Tibial artery (tissue), 4 donors: ENCODE measurements around the gene VPS18.

Experiments used
- DNase-seq, 2 donors: peaks; one replicate each; pipeline ENCODE4 v3.0.0-alpha.2; 2019
- H3K27ac ChIP-seq, 2 donors: fragments of 200-600 bp; sonication (generic) in 1 of 2; 1 replicate in 1 of 2; 2 replicates in 1 of 2; pipeline ENCODE4 v1.5.1; 2018 to 2019; ENCODE audit warnings: mild to moderate bottlenecking in 1 of 2
- H3K27me3 ChIP-seq, 2 donors: fragments of 200-600 bp; sonication (generic) in 1 of 2; one replicate each; pipeline versions ENCODE4 v1.5.1 to v1.6.0; 2016 to 2019
- H3K36me3 ChIP-seq, 3 donors: fragments of 200-600 bp; sonication (generic) in 2 of 3; one replicate each; pipeline ENCODE4 v1.5.1; 2016 to 2019; ENCODE audit warnings: mild to moderate bottlenecking in 2 of 3
- H3K4me1 ChIP-seq, 4 donors: fragments of 200-600 bp; sonication (generic) in 2 of 4; 1 replicate in 3 of 4; 2 replicates in 1 of 4; pipeline ENCODE4 v1.5.1; 2016 to 2019
- H3K4me3 ChIP-seq, 2 donors: fragments of 200-600 bp; sonication (generic) in 1 of 2; 1 replicate in 1 of 2; 2 replicates in 1 of 2; pipeline ENCODE4 v1.5.1; 2018 to 2019; ENCODE audit warnings: mild to moderate bottlenecking in 2 of 2
- H3K9me3 ChIP-seq, 3 donors: fragments of 200-600 bp; sonication (generic) in 1 of 3; one replicate each; pipeline ENCODE4 v1.5.1; 2016 to 2019
- intact Hi-C: fragments of 100-400 bp; cut with DNase I; formaldehyde crosslinking; loops from one replicate; pipeline ENCODE4 v1.15.0; 2023; ENCODE audit warnings: low total_unique reads
- TF ChIP-seq, protein P1 (sequence below), 2 experiments: fragments of 200-600 bp in 1 of 2; fragments of 450-650 bp in 1 of 2; IDR thresholded peaks; one replicate each; pipeline ENCODE4 v1.5.1; 2017 to 2019; ENCODE audit warnings: antibody characterized with exemption in 2 of 2, mild to moderate bottlenecking in 1 of 2, moderate library complexity in 1 of 2

The VPS18 gene

DNA sequence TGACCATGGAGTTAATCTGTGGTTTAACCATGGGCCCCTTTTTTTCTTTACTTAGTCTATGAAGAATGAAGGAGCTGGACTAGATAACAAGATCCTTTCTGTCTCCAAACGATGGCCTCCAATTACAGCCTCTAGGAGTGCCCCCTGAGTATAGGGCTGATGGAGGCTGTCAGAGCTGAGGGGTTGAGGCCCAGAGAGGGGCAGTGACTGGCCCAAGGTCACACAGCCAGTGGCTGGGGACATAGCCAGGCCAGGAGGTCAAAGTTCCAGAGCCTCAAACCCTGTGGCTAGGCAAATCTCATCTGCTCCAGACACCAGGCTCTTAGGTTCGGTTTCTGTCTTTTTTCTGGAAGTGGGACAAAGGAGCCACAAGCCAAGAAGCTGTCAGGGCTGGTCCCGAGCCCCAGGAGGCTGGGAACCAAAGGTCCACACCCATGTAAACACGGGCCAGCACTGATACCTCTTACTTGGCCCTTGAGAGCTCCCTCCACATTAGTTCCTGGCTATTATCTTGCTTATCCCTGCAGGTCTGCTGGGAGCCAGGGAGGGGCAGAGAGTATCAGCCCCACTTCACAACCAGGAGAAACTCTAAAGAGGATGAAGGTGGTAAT, 30.5 kb upstream of the VPS18 start:
- DNase-seq: no peak
- H3K27ac ChIP-seq: no peak overlapping the region
- intact Hi-C loops: no loop called here

DNA sequence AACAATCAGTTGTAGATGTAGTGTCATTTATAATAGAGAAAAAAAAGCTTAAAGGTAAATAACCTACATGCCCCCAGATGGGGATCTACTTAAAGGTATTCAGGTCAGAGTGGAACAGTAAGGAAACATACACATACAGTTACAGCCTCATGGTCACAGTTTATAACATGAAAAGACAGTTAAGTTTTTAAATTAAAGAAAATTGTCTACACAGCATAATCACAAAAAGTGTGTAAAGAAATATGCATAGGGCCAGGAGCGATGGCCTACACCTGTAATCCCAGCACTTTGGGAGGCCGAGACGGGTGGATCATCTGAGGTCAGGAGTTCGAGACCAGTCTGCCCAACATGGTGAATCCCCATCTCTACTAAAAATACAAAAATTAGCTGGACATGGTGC, 27.1 kb upstream of the VPS18 start:
- Histone ChIP-seq H3K4me3 (no peak overlapping the region), H3K36me3 (no peaks in the 10 kb centered on the region), H3K4me1 (no peaks in the 10 kb centered on the region), H3K27ac (no peak overlapping the region), H3K27me3 (peaks cover 0 to 53% of the 10 kb centered on the region in 2 donors), H3K9me3 (no peaks in the 10 kb centered on the region)
- intact Hi-C loops: no loop called here
- no peak for DNase-seq
- TF ChIP-seq, protein P1, sequence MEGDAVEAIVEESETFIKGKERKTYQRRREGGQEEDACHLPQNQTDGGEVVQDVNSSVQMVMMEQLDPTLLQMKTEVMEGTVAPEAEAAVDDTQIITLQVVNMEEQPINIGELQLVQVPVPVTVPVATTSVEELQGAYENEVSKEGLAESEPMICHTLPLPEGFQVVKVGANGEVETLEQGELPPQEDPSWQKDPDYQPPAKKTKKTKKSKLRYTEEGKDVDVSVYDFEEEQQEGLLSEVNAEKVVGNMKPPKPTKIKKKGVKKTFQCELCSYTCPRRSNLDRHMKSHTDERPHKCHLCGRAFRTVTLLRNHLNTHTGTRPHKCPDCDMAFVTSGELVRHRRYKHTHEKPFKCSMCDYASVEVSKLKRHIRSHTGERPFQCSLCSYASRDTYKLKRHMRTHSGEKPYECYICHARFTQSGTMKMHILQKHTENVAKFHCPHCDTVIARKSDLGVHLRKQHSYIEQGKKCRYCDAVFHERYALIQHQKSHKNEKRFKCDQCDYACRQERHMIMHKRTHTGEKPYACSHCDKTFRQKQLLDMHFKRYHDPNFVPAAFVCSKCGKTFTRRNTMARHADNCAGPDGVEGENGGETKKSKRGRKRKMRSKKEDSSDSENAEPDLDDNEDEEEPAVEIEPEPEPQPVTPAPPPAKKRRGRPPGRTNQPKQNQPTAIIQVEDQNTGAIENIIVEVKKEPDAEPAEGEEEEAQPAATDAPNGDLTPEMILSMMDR (IDR thresholded peaks at IDR 0.05): no peak

More for the DNA sequence above, 30.5 kb upstream of the VPS18 start:
- Histone ChIP-seq H3K9me3 (no peaks in the 10 kb centered on the region), H3K27me3 (peaks cover 0 to 44% of the 10 kb centered on the region in 2 donors), H3K4me1 (no peaks in the 10 kb centered on the region), H3K36me3 (no peaks in the 10 kb centered on the region), H3K4me3 (no peak overlapping the region)
- TF ChIP-seq, protein P1 (IDR thresholded peaks at IDR 0.05): no peak

DNA sequence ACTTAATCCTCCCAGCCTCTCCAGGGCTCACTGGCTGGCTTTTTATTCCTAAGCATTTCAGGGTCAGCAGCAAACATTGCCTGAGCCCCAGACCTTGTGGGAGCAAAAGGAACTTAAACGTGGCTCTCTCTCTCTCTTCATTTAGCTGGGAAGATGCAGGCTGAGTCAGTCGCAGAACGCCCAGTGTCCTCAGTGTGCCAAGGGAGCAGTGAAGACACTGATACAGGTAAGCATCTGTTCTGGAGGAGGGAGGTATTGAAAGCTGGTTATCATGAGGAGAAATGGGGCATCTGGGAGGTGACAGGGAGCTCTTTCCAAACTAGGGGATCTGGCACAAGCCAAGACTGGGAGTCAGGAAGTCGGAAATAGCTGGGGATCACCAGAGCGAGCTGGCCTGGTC, 24.6 kb upstream of the VPS18 start:
- peaks cover 0 to 50% of the 10 kb centered on the region in 2 donors for H3K27me3 ChIP-seq
- H3K4me1 ChIP-seq: peaks cover 0 to 19% (median 12%) of the 10 kb centered on the region in 4 donors
- no peak overlapping the region for H3K4me3 ChIP-seq
- no peaks in the 10 kb centered on the region for H3K9me3 ChIP-seq
- DNase-seq: no peak
- TF ChIP-seq, protein P1 (IDR thresholded peaks at IDR 0.05): no peak
- H3K27ac ChIP-seq: no peak overlapping the region
- intact Hi-C loops: no loop called here
- no peaks in the 10 kb centered on the region for H3K36me3 ChIP-seq

- peaks cover 0 to 19% (median 12%) of the 10 kb centered on the region in 4 donors for H3K4me1 ChIP-seq
- no peak overlapping the region for H3K27ac ChIP-seq
- peaks cover 0 to 40% of the 10 kb centered on the region in 2 donors for H3K27me3 ChIP-seq
- no peak for DNase-seq
- no peaks in the 10 kb centered on the region for H3K9me3 ChIP-seq
- no peaks in the 10 kb centered on the region for H3K36me3 ChIP-seq
- no peak overlapping the region for H3K4me3 ChIP-seq
- TF ChIP-seq, protein P1 (IDR thresholded peaks at IDR 0.05): no peak
- intact Hi-C loops: no loop called here
Observed at GRCh38 chr15:40870716-40871115, 23.5 kb upstream of the VPS18 start.

- Histone ChIP-seq H3K36me3 (no peaks in the 10 kb centered on the region), H3K9me3 (no peaks in the 10 kb centered on the region), H3K4me3 (no peak overlapping the region), H3K27ac (no peak overlapping the region), H3K27me3 (peaks cover 0 to 33% of the 10 kb centered on the region in 2 donors), H3K4me1 (peaks cover 0 to 19% (median 12%) of the 10 kb centered on the region in 4 donors)
- TF ChIP-seq, protein P1 (IDR thresholded peaks at IDR 0.05): no peak
- no peak for DNase-seq
- intact Hi-C loops: no loop called here
Observed at GRCh38 chr15:40871749-40872617, 22.3 kb upstream of the VPS18 start.
